Astrocyte (in vitro differentiated cells and primary cell): ENCODE results near the gene CPNE5.

Experiments
- EZH2 ChIP-seq: IDR thresholded peaks from 2 replicates; pipeline ENCODE4 v1.6.1; 2012; ENCODE audit warnings: mild to moderate bottlenecking, low read length, inconsistent platforms; ENCODE audit not compliant: insufficient read depth
- TF ChIP-seq, protein P1 (sequence below): IDR thresholded peaks from 2 replicates; pipeline ENCODE4 v1.5.1; 2011; ENCODE audit warnings: low read depth, mild to moderate bottlenecking, inconsistent platforms, low read length, moderate library complexity; ENCODE audit not compliant: insufficient read depth

DNA sequence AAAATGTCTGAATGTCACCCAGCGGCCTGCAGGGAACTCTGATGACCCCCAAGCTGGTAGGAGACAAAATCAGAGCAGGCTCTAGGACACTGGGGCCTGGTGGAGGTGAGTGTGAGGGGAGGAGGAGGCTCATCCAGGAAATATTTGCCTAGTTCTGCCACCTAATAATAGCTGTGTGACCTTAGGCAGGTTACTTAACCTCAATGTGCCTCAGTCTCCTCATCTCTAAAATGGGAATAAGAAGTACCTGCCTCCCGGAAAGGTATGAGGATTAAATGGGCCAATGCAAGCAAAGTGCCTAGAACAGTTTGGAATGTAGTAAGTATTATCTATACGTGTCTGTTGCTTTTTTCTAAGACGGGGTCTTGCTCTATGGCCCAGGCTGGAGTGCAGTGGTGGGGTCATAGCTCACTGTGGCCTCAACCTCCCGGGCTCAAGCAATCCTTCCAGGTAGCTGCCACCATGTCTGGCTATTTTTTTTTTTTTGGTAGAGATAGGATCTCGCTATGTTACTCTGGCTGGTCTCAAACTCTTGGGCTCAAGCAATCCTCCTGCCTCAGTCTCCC is 81.2 kb downstream of the CPNE5 start:
- TF ChIP-seq, protein P1, sequence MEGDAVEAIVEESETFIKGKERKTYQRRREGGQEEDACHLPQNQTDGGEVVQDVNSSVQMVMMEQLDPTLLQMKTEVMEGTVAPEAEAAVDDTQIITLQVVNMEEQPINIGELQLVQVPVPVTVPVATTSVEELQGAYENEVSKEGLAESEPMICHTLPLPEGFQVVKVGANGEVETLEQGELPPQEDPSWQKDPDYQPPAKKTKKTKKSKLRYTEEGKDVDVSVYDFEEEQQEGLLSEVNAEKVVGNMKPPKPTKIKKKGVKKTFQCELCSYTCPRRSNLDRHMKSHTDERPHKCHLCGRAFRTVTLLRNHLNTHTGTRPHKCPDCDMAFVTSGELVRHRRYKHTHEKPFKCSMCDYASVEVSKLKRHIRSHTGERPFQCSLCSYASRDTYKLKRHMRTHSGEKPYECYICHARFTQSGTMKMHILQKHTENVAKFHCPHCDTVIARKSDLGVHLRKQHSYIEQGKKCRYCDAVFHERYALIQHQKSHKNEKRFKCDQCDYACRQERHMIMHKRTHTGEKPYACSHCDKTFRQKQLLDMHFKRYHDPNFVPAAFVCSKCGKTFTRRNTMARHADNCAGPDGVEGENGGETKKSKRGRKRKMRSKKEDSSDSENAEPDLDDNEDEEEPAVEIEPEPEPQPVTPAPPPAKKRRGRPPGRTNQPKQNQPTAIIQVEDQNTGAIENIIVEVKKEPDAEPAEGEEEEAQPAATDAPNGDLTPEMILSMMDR: no peak
- TF ChIP-seq EZH2: no peak
